Stimulated activated CD8-positive, alpha-beta memory T cell treated with anti-CD3 and anti-CD28 coated beads, Interleukin-7, amount 100 ng/mL, for 4 hours (primary cell): Measurements from ENCODE around the gene NBDY.
"Not testable (repeated sequence)": the region's sequence is repeated elsewhere in the genome, so short reads cannot be mapped to it uniquely, and the experiment has no call there.

ENCODE experiments used
- DNase-seq, 2 donors: peaks; one replicate each; pipeline ENCODE4 v3.0.0-alpha.2; 2020; ENCODE audit warnings: low read depth in 2 of 2

The NBDY gene

GRCh38 chrX:56764153-56764974 lies 35.3 kb downstream of the NBDY start:
- peak; percentile 48 to 52 for DNase-seq

- DNase-seq = no peak
Observed at GRCh38 chrX:56764975-56765791, 36.1 kb downstream of the NBDY start.

- DNase-seq = no peak
Observed at GRCh38 chrX:56765811-56766553, 36.9 kb downstream of the NBDY start.

GRCh38 chrX:56766554-56767347 lies 37.7 kb downstream of the NBDY start:
- DNase-seq = no peak

GRCh38 chrX:56767348-56768119 lies 38.5 kb downstream of the NBDY start:
- not testable (repeated sequence) for DNase-seq

GRCh38 chrX:56768120-56768660 lies 39.1 kb downstream of the NBDY start:
- not testable (repeated sequence) for DNase-seq

GRCh38 chrX:56772675-56773521 lies 43.9 kb downstream of the NBDY start:
- DNase-seq = not testable (repeated sequence)

GRCh38 chrX:56773522-56774060 lies 44.5 kb downstream of the NBDY start:
- not testable (repeated sequence) for DNase-seq

GRCh38 chrX:56778099-56778923 lies 49.3 kb downstream of the NBDY start:
- not testable (repeated sequence) for DNase-seq

GRCh38 chrX:56778924-56779468 lies 50.0 kb downstream of the NBDY start:
- not testable (repeated sequence) for DNase-seq

- DNase-seq = not testable (repeated sequence)
Observed at GRCh38 chrX:56780681-56781649, 51.9 kb downstream of the NBDY start.

GRCh38 chrX:56782352-56782751 lies 53.3 kb downstream of the NBDY start:
- DNase-seq = no peak

GRCh38 chrX:56782791-56783449 lies 53.9 kb downstream of the NBDY start:
- no peak for DNase-seq

- DNase-seq = peak in 1 of 2 donors; percentile 54
Observed at GRCh38 chrX:56783450-56783831, 54.4 kb downstream of the NBDY start.

GRCh38 chrX:56783996-56784620 lies 55.1 kb downstream of the NBDY start:
- no peak for DNase-seq

GRCh38 chrX:56784666-56785065 lies 55.6 kb downstream of the NBDY start:
- DNase-seq = no peak
